Gastrocnemius medialis (tissue), 4 donors: ENCODE measurements around the gene VRK3.

Experiments used
- CTCF ChIP-seq, 5 experiments: fragments of 450-650 bp in 3 of 5; fragments of 200-600 bp in 2 of 5; sonication (generic) in 2 of 5; IDR thresholded peaks in 4 of 5; conservative IDR thresholded peaks in 1 of 5; 1 replicate in 4 of 5; 2 replicates in 1 of 5; pipeline ENCODE4 v1.5.1; 2016 to 2019; ENCODE audit warnings: antibody characterized with exemption in 5 of 5, mild to moderate bottlenecking in 3 of 5, moderate library complexity in 3 of 5
- POLR2A ChIP-seq, 2 donors: fragments of 450-650 bp; IDR thresholded peaks; one replicate each; pipeline ENCODE4 v1.6.1; 2017; ENCODE audit warnings: antibody characterized with exemption in 2 of 2, mild to moderate bottlenecking in 2 of 2, moderate library complexity in 2 of 2

GRCh38 chr19:49999371-50000010 is 25.7 kb downstream of the VRK3 start:
- TF ChIP-seq POLR2A (IDR thresholded peaks at IDR 0.05) (no peak), CTCF (IDR thresholded peaks at IDR 0.05 in 4 of 5, conservative IDR thresholded peaks at IDR 0.05 in 1 of 5) (no peak)
